Chondrocyte (in vitro differentiated cells): Measurements from ENCODE around the gene APP. TPM values are rescaled to one million over a fixed set of nuclear protein-coding genes. Genes with fewer than 3 reads are reported as not detected.

ENCODE experiments used
- DNase-seq: peaks from one replicate; pipeline ENCODE4 v3.0.0; 2021; ENCODE audit warnings: mixed read lengths, low spot score
- H3K27ac Mint-ChIP-seq: one replicate; pipeline ENCODE4 v1.8.0; 2021; ENCODE audit warnings: mild to moderate bottlenecking, moderate library complexity, mixed read lengths; ENCODE audit not compliant: unreplicated experiment
- H3K27me3 Mint-ChIP-seq: 2 replicates; pipeline ENCODE4 v1.8.0; 2021; ENCODE audit warnings: low read depth, mixed read lengths
- H3K36me3 Mint-ChIP-seq: 2 replicates; pipeline ENCODE4 v1.8.0; 2021; ENCODE audit warnings: low read depth, mixed read lengths
- H3K4me1 Mint-ChIP-seq: 2 replicates; pipeline ENCODE4 v1.8.0; 2021; ENCODE audit warnings: low read depth, mild to moderate bottlenecking, mixed read lengths
- H3K4me3 Mint-ChIP-seq: one replicate; pipeline ENCODE4 v1.8.0; 2021; ENCODE audit warnings: mild to moderate bottlenecking, moderate library complexity, mixed read lengths; ENCODE audit not compliant: unreplicated experiment
- H3K9me3 Mint-ChIP-seq: 2 replicates; pipeline ENCODE4 v1.8.0; 2021; ENCODE audit warnings: low read depth, mixed read lengths
- CTCF ChIP-seq: fragments of 200-600 bp; sonication (generic); IDR thresholded peaks from 2 replicates; pipeline ENCODE4 v1.5.0; 2021; ENCODE audit warnings: antibody characterized with exemption, mild to moderate bottlenecking, moderate library complexity
- total RNA-seq: library from RNA; stranded (reverse); gene quantifications from 3 replicates; pipeline ENCODE4 v1.2.1, GENCODE V29; 2021

Gene APP
- total RNA-seq, 1 donor from 2014 or later = 442 TPM

- Mint-ChIP-seq H3K4me3 (no peak overlapping the region), H3K27ac (no peak overlapping the region), H3K4me1 (no peaks in the 10 kb centered on the region), H3K36me3 (peaks cover 21% of the 10 kb centered on the region), H3K27me3 (no peaks in the 10 kb centered on the region), H3K9me3 (no peaks in the 10 kb centered on the region)
- DNase-seq = no peak
- TF ChIP-seq CTCF = no peak
These were observed 286.3 kb downstream of the APP start for GRCh38 chr21:25884311-25884710.

- no peak for DNase-seq
- H3K4me3 Mint-ChIP-seq = no peak overlapping the region
- TF ChIP-seq CTCF = peak; percentile 96
- no peaks in the 10 kb centered on the region for H3K9me3 Mint-ChIP-seq
- H3K36me3 Mint-ChIP-seq = peaks cover 8% of the 10 kb centered on the region
- no peaks in the 10 kb centered on the region for H3K27me3 Mint-ChIP-seq
- H3K4me1 Mint-ChIP-seq = no peaks in the 10 kb centered on the region
- no peak overlapping the region for H3K27ac Mint-ChIP-seq
These were observed 288.8 kb downstream of the APP start for GRCh38 chr21:25881524-25882376.

DNA sequence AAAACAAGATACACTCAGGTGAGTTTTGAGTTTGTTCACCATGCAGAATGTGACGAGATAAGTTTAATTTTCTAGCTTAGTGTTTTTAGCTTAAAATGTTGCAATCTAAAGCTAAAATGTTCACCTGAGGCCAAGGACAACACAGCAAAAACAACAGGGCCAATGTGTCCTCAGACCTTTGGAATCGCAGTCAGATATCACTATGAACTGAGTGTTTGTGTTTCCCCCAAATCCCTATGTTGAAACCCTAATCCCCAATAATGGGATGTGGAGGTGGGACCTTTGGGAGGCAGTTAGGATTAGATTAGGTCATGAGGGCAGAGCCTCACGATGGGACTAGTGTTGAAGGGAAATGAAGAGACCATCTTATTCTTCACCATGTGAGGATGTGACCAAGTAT lies 291.4 kb downstream of the APP start:
- Mint-ChIP-seq H3K9me3 (no peaks in the 10 kb centered on the region), H3K4me1 (no peaks in the 10 kb centered on the region), H3K27me3 (no peaks in the 10 kb centered on the region), H3K4me3 (no peak overlapping the region), H3K36me3 (peaks cover 9% of the 10 kb centered on the region), H3K27ac (no peak overlapping the region)
- no peak for TF ChIP-seq CTCF
- DNase-seq = no peak

- Mint-ChIP-seq H3K4me1 (no peaks in the 10 kb centered on the region), H3K36me3 (peaks cover 9% of the 10 kb centered on the region)
- no peak for DNase-seq
These were observed 292.2 kb downstream of the APP start for GRCh38 chr21:25878344-25878743.

GRCh38 chr21:25872271-25872670 lies 298.3 kb downstream of the APP start:
- Mint-ChIP-seq H3K9me3 (no peaks in the 10 kb centered on the region), H3K27ac (no peak overlapping the region), H3K27me3 (no peaks in the 10 kb centered on the region), H3K4me3 (no peak overlapping the region), H3K4me1 (no peaks in the 10 kb centered on the region), H3K36me3 (peaks cover 6% of the 10 kb centered on the region)
- TF ChIP-seq CTCF = no peak
- DNase-seq = no peak

More at GRCh38 chr21:25878344-25878743, 292.2 kb downstream of the APP start:
- no peaks in the 10 kb centered on the region for H3K27me3 Mint-ChIP-seq
- TF ChIP-seq CTCF = no peak
- H3K27ac Mint-ChIP-seq = no peak overlapping the region
- no peak overlapping the region for H3K4me3 Mint-ChIP-seq
- H3K9me3 Mint-ChIP-seq = no peaks in the 10 kb centered on the region
